H9 (cell line): ENCODE measurements around the gene WDR27. TPM values are rescaled to one million over a fixed set of nuclear protein-coding genes. Genes with fewer than 3 reads are reported as not detected.

Experiments used
- DNase-seq: peaks from one replicate; pipeline ENCODE4 v3.0.0-alpha.2; 2017
- H2AFZ ChIP-seq: one replicate; pipeline ENCODE4 v1.6.1; 2013; ENCODE audit warnings: mild to moderate bottlenecking, low read length, control low read depth, moderate library complexity
- H2AK5ac ChIP-seq: 2 replicates; pipeline ENCODE4 v1.6.1; 2013; ENCODE audit warnings: low read length, control low read depth, mixed read lengths; ENCODE audit not compliant: insufficient read length
- H2BK120ac ChIP-seq: one replicate; pipeline ENCODE4 v1.6.1; 2013; ENCODE audit warnings: low read depth, mild to moderate bottlenecking, low read length, control low read depth, inconsistent platforms; ENCODE audit not compliant: poor library complexity, severe bottlenecking
- H2BK12ac ChIP-seq: 2 replicates; pipeline ENCODE4 v1.6.1; 2013; ENCODE audit warnings: low read length, control low read depth, mixed read lengths, low read depth; ENCODE audit not compliant: insufficient read length
- H2BK15ac ChIP-seq: 2 replicates; pipeline ENCODE4 v1.6.1; 2013; ENCODE audit warnings: low read depth, low read length, control low read depth
- H2BK20ac ChIP-seq: one replicate; pipeline ENCODE4 v1.6.1; 2013; ENCODE audit warnings: low read depth, mild to moderate bottlenecking, low read length, control low read depth, inconsistent platforms; ENCODE audit not compliant: poor library complexity, severe bottlenecking
- H2BK5ac ChIP-seq: 2 replicates; pipeline ENCODE4 v1.6.1; 2013; ENCODE audit warnings: low read length, control low read depth, mixed read lengths; ENCODE audit not compliant: insufficient read length
- H3K14ac ChIP-seq: 2 replicates; pipeline ENCODE4 v1.6.1; 2013; ENCODE audit warnings: low read length, control low read depth; ENCODE audit not compliant: insufficient read depth
- H3K18ac ChIP-seq: 2 replicates; pipeline ENCODE4 v1.6.1; 2013; ENCODE audit warnings: low read depth, mild to moderate bottlenecking, mixed read lengths, low read length, control low read depth; ENCODE audit not compliant: insufficient read length
- H3K23ac ChIP-seq: 2 replicates; pipeline ENCODE4 v1.6.1; 2013; ENCODE audit warnings: low read length, control low read depth, mixed read lengths, low read depth; ENCODE audit not compliant: insufficient read length
- H3K23me2 ChIP-seq: 2 replicates; pipeline ENCODE4 v1.6.1; 2013; ENCODE audit warnings: low read depth, mild to moderate bottlenecking, mixed read lengths, low read length, control low read depth; ENCODE audit not compliant: insufficient read length, poor library complexity, severe bottlenecking
- H3K27ac ChIP-seq: 2 replicates; pipeline ENCODE4 v1.5.1; 2013; ENCODE audit warnings: low read length, control low read depth, mixed read lengths, low read depth; ENCODE audit not compliant: insufficient read length
- H3K27me3 ChIP-seq: 2 replicates; pipeline ENCODE4 v1.6.1; 2013; ENCODE audit warnings: low read length, control low read depth, inconsistent platforms; ENCODE audit not compliant: insufficient read depth
- H3K4ac ChIP-seq: 2 replicates; pipeline ENCODE4 v1.6.1; 2013; ENCODE audit warnings: low read depth, mild to moderate bottlenecking, control low read depth, inconsistent platforms, low read length, moderate library complexity
- H3K4me1 ChIP-seq: 2 replicates; pipeline ENCODE4 v1.6.1; 2013; ENCODE audit warnings: low read length, control low read depth, inconsistent platforms; ENCODE audit not compliant: insufficient read depth
- H3K4me2 ChIP-seq: 2 replicates; pipeline ENCODE4 v1.6.1; 2013; ENCODE audit warnings: low read length, control low read depth, mixed read lengths; ENCODE audit not compliant: insufficient read length, insufficient read depth
- H3K56ac ChIP-seq: 2 replicates; pipeline ENCODE4 v1.6.1; 2013; ENCODE audit warnings: low read depth, mild to moderate bottlenecking, mixed read lengths, low read length, control low read depth; ENCODE audit not compliant: insufficient read length
- H3K79me1 ChIP-seq: 2 replicates; pipeline ENCODE4 v1.6.1; 2013; ENCODE audit warnings: low read depth, mild to moderate bottlenecking, moderate library complexity, low read length, control low read depth, inconsistent platforms; ENCODE audit not compliant: insufficient read depth, poor library complexity, severe bottlenecking
- H3K79me2 ChIP-seq: 2 replicates; pipeline ENCODE4 v1.6.1; 2013; ENCODE audit warnings: low read length, control low read depth, inconsistent platforms; ENCODE audit not compliant: insufficient read depth
- H3K9ac ChIP-seq: 2 replicates; pipeline ENCODE4 v1.6.1; 2013; ENCODE audit warnings: low read length, control low read depth, mixed read lengths; ENCODE audit not compliant: insufficient read length; ENCODE audit errors: extremely low read depth
- H3K9me3 ChIP-seq: one replicate; pipeline ENCODE4 v1.6.1; 2013; ENCODE audit warnings: low read depth, low read length, inconsistent platforms; ENCODE audit not compliant: control insufficient read depth
- H3T11ph ChIP-seq: one replicate; pipeline ENCODE4 v1.6.1; 2013; ENCODE audit warnings: mild to moderate bottlenecking, low read length, control low read depth, inconsistent platforms
- H4K20me1 ChIP-seq: one replicate; pipeline ENCODE4 v1.6.1; 2013; ENCODE audit not compliant: control insufficient read depth, insufficient read length, insufficient read depth
- H4K5ac ChIP-seq: 2 replicates; pipeline ENCODE4 v1.6.1; 2013; ENCODE audit warnings: low read depth, mild to moderate bottlenecking, mixed read lengths, low read length, control low read depth; ENCODE audit not compliant: insufficient read length
- H4K8ac ChIP-seq: replicated peaks from 2 replicates; pipeline ENCODE4 v1.6.1; 2013; ENCODE audit warnings: low read length, control low read depth, mixed read lengths, low read depth; ENCODE audit not compliant: insufficient read length
- H4K91ac ChIP-seq: 2 replicates; pipeline ENCODE4 v1.6.1; 2013; ENCODE audit warnings: low read depth, mild to moderate bottlenecking, moderate library complexity, mixed read lengths, low read length, control low read depth; ENCODE audit not compliant: insufficient read length
- H3K27ac Mint-ChIP-seq, 3 experiments: 2 replicates in 2 of 3; 3 replicates in 1 of 3; pipeline ENCODE4 v1.8.0; 2020 to 2021; ENCODE audit warnings: mixed read lengths in 3 of 3, mild to moderate bottlenecking in 1 of 3, moderate library complexity in 1 of 3
- H3K27me3 Mint-ChIP-seq: 2 replicates; pipeline ENCODE4 v1.8.0; 2021; ENCODE audit warnings: low read depth, mild to moderate bottlenecking, moderate library complexity, mixed read lengths
- H3K36me3 Mint-ChIP-seq, 3 experiments: 2 replicates in 2 of 3; 3 replicates in 1 of 3; pipeline ENCODE4 v1.8.0; 2020 to 2021; ENCODE audit warnings: low read depth in 3 of 3, mixed read lengths in 3 of 3; ENCODE audit not compliant: insufficient read depth in 1 of 3
- H3K4me1 Mint-ChIP-seq, 2 experiments: 2 replicates each; pipeline ENCODE4 v1.8.0; 2020; ENCODE audit warnings: mixed read lengths in 2 of 2
- H3K4me3 Mint-ChIP-seq, 2 experiments: 2 replicates in 1 of 2; 3 replicates in 1 of 2; pipeline ENCODE4 v1.8.0; 2020 to 2021; ENCODE audit warnings: mild to moderate bottlenecking in 2 of 2, mixed read lengths in 2 of 2, moderate library complexity in 1 of 2
- H3K9me3 Mint-ChIP-seq, 2 experiments: 2 replicates in 1 of 2; 3 replicates in 1 of 2; pipeline ENCODE4 v1.8.0; 2020; ENCODE audit warnings: mild to moderate bottlenecking in 2 of 2, mixed read lengths in 2 of 2, moderate library complexity in 1 of 2
- CTCF ChIP-seq: fragments of 200-600 bp; sonication (generic); conservative IDR thresholded peaks from 3 replicates; pipeline ENCODE4 v1.8.0; 2021; ENCODE audit warnings: antibody characterized with exemption, mild to moderate bottlenecking
- WGBS: extraction: QIAGEN DNeasy Blood & Tissue Kit; methylation state at CpG from one replicate; pipeline ENCODE4 v1.1.7; 2013; ENCODE audit warnings: missing lambda C conversion rate, low lambda C conversion rate, mixed read lengths; ENCODE audit not compliant: insufficient read length; ENCODE audit errors: extremely low coverage; 5-methylcytosine and 5-hydroxymethylcytosine counted together
- total RNA-seq: library from RNA; stranded (reverse); gene quantifications from 2 replicates; pipeline ENCODE4 v1.2.1, GENCODE V29; 2021

Gene WDR27
- total RNA-seq, 1 experiment from 2014 or later, result 48.7 TPM

- H2AFZ ChIP-seq, result peak overlapping the region; percentile 27
- DNase-seq, result no peak
- no peak overlapping the region for H3K4me2 ChIP-seq
- H3K79me2 ChIP-seq, result no peaks in the 10 kb centered on the region
- H3K4me1 ChIP-seq, result no peaks in the 10 kb centered on the region
- H3K4me3 Mint-ChIP-seq, result 0 out of 5 replicates have a peak overlapping the region, but pooled peaks of 1 of the 2 experiments have one; percentile 14
- H3K9ac ChIP-seq, result no peak overlapping the region
- H3K27ac ChIP-seq, result no peak overlapping the region
- H2BK5ac ChIP-seq, result no peak overlapping the region
- H4K91ac ChIP-seq, result no peak overlapping the region
- whole genome bisulfite sequencing, result no CpG with 5 or more reads among the region's 11 CpGs
- H3K4me1 Mint-ChIP-seq, result peaks cover 21 to 23% of the 10 kb centered on the region in 2 experiments
- TF ChIP-seq CTCF, result no peak
- no peak overlapping the region for H2AK5ac ChIP-seq
- H2BK120ac ChIP-seq, result no peak overlapping the region
- H3K23me2 ChIP-seq, result no peaks in the 10 kb centered on the region
- H3K27me3 ChIP-seq, result no peaks in the 10 kb centered on the region
- H3K56ac ChIP-seq, result no peak overlapping the region
- no peak overlapping the region for H3T11ph ChIP-seq
- H3K27ac Mint-ChIP-seq, result peak overlapping the region in 2 of 3 experiments; percentile 24 to 90; a peak in 3 of 7 replicates
- no peak overlapping the region for H3K18ac ChIP-seq
- peaks cover 7% of the 10 kb centered on the region for H3K9me3 ChIP-seq
- no peak overlapping the region for H4K5ac ChIP-seq
- H2BK15ac ChIP-seq, result no peak overlapping the region
- H3K36me3 Mint-ChIP-seq, result peaks cover 31 to 61% (median 34%) of the 10 kb centered on the region in 3 experiments
- H4K20me1 ChIP-seq, result no peaks in the 10 kb centered on the region
- H3K9me3 Mint-ChIP-seq, result peaks cover 47 to 53% of the 10 kb centered on the region in 2 experiments
- H3K23ac ChIP-seq, result no peak overlapping the region
- H4K8ac ChIP-seq, result no peak overlapping the region
- H2BK20ac ChIP-seq, result no peak overlapping the region
- H3K4ac ChIP-seq, result no peak overlapping the region
- peaks cover 24% of the 10 kb centered on the region for H3K27me3 Mint-ChIP-seq
- H2BK12ac ChIP-seq, result no peak overlapping the region
- no peaks in the 10 kb centered on the region for H3K79me1 ChIP-seq
- H3K14ac ChIP-seq, result no peak overlapping the region
Observed at GRCh38 chr6:169427856-169428255, 274.0 kb downstream of the WDR27 start.
